DND-41 (cell line): Measurements from ENCODE around the gene JMJD8.
A peak's percentile ranks its signal among the peaks of the same experiment; 100 is the strongest.

Experiments
- ATAC-seq: fragments of 200-7000 bp; cut with Tn5 transposase; 3 replicates; pipeline ENCODE4 v1.9.1; 2021; ENCODE audit warnings: low read depth; ENCODE audit not compliant: insufficient read depth
- DNase-seq: peaks from one replicate; pipeline ENCODE4 v3.0.0-alpha.2; 2020
- H2AFZ ChIP-seq: 2 replicates; pipeline ENCODE4 v1.6.0; 2012; ENCODE audit warnings: low read depth, low read length
- H3K27ac ChIP-seq: 2 replicates; pipeline ENCODE4 v1.5.1; 2012; ENCODE audit warnings: low read length, inconsistent platforms
- H3K27me3 ChIP-seq: fragments of 200-600 bp; sonication (generic); 2 replicates; pipeline ENCODE4 v1.6.0; 2012; ENCODE audit warnings: low read length, mild to moderate bottlenecking, inconsistent platforms; ENCODE audit not compliant: insufficient read depth, poor library complexity
- H3K36me3 ChIP-seq: 2 replicates; pipeline ENCODE4 v1.5.1; 2012; ENCODE audit warnings: low read length, inconsistent platforms; ENCODE audit not compliant: insufficient read depth
- H3K4me1 ChIP-seq: 2 replicates; pipeline ENCODE4 v1.5.1; 2012; ENCODE audit warnings: mild to moderate bottlenecking, low read length; ENCODE audit not compliant: insufficient read depth
- H3K4me2 ChIP-seq: 2 replicates; pipeline ENCODE4 v1.6.0; 2012; ENCODE audit warnings: mild to moderate bottlenecking, moderate library complexity, low read length, inconsistent platforms; ENCODE audit not compliant: insufficient read depth
- H3K4me3 ChIP-seq, 2 experiments: fragments of 200-600 bp in 1 of 2; shearing (Covaris generic) in 1 of 2; 2 replicates each; pipeline ENCODE4 v1.5.1; 2012 to 2016; ENCODE audit warnings: inconsistent platforms in 2 of 2, low read length in 2 of 2, mild to moderate bottlenecking in 2 of 2, low read depth in 1 of 2, moderate library complexity in 1 of 2
- H3K79me2 ChIP-seq: 2 replicates; pipeline ENCODE4 v1.6.0; 2012; ENCODE audit warnings: low read length, inconsistent platforms; ENCODE audit not compliant: insufficient read depth
- H3K9ac ChIP-seq: 2 replicates; pipeline ENCODE4 v1.6.0; 2012; ENCODE audit warnings: low read depth, mild to moderate bottlenecking, inconsistent platforms, low read length, moderate library complexity
- H3K9me3 ChIP-seq: 2 replicates; pipeline ENCODE4 v1.5.1; 2012; ENCODE audit warnings: low read length, moderate library complexity, mild to moderate bottlenecking, inconsistent platforms; ENCODE audit not compliant: insufficient read depth, severe bottlenecking
- H4K20me1 ChIP-seq: 2 replicates; pipeline ENCODE4 v1.6.0; 2012; ENCODE audit warnings: low read length; ENCODE audit not compliant: insufficient read depth
- CTCF ChIP-seq: IDR thresholded peaks from 2 replicates; pipeline ENCODE4 v1.5.1; 2012; ENCODE audit warnings: borderline replicate concordance, low read length, moderate library complexity, mild to moderate bottlenecking; ENCODE audit not compliant: poor library complexity, severe bottlenecking; ENCODE audit errors: extremely low read depth
- EZH2 ChIP-seq: IDR thresholded peaks from 3 replicates; pipeline ENCODE4 v1.6.1; 2012; ENCODE audit warnings: borderline replicate concordance, low read depth, mild to moderate bottlenecking, moderate library complexity, low read length, inconsistent platforms; ENCODE audit not compliant: severe bottlenecking

JMJD8 gene

DNA sequence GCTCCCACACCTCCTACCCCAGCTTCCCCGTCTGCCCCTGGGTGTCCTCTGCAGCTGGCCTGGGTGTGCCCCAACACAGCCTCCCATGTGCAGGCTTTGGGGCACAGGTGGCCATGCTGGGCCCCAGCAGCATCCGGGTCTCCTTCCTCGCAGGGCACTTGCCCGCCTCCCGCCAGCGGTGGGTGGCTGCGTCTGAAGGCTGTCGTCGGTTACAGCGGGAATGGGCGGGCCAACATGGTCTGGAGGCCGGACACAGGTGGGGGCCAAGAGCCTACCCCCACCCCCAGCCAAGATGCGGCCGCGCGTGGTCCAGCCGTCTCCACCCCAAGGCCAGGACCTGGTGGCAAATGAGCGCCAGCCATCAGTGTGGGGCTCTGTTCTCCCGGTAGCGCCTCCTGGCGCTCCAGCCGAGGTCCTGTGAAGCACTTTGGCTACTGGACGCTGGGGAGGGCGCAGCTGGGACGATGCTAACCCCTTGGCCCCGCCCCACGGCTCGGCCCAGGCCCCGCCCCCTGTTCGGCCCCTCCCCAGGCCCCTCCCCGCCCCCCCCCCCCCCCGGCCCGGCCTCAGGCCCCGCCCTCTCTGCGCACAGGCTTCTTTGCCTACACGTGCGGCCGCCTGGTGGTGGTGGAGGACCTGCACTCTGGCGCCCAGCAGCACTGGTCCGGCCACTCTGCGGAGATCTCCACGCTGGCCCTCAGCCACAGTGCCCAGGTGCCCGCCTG is 23.5 kb downstream of the JMJD8 start:
- no peak overlapping the region for H3K27ac ChIP-seq
- H4K20me1 ChIP-seq: peaks cover 23% of the 10 kb centered on the region
- no peaks in the 10 kb centered on the region for H3K9me3 ChIP-seq
- DNase-seq: no peak
- no peak overlapping the region for H3K4me3 ChIP-seq
- H2AFZ ChIP-seq: no peak overlapping the region
- H3K4me1 ChIP-seq: no peaks in the 10 kb centered on the region
- no peaks in the 10 kb centered on the region for H3K27me3 ChIP-seq
- H3K36me3 ChIP-seq: peaks cover 70% of the 10 kb centered on the region
- ATAC-seq: peak; percentile 18; the same call in 2 of the 3 replicates
- H3K79me2 ChIP-seq: no peaks in the 10 kb centered on the region
- H3K4me2 ChIP-seq: no peak overlapping the region
- no peak for TF ChIP-seq CTCF
- no peak for TF ChIP-seq EZH2
- no peak overlapping the region for H3K9ac ChIP-seq

DNA sequence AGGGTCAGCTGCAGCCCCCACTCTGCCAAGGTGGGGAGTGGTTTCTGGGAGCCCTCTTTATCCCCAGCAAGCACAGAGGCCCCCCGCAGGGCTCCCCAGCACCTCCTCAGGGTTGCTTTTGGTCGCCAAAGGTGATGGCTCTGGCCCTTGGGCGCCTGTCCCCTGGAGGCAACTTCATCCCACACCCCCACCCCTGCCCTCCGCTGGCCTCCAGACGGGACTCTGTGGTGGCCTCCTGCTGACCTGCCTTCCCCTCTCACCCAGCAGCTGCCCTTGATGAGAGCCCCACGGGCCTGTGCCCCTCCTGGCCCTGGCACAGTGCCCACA is 24.0 kb downstream of the JMJD8 start:
- Histone ChIP-seq H3K36me3 (peaks cover 75% of the 10 kb centered on the region), H4K20me1 (peaks cover 23% of the 10 kb centered on the region), H2AFZ (no peak overlapping the region), H3K79me2 (no peaks in the 10 kb centered on the region), H3K27ac (no peak overlapping the region), H3K4me2 (no peak overlapping the region), H3K9ac (no peak overlapping the region), H3K4me3 (no peak overlapping the region), H3K27me3 (no peaks in the 10 kb centered on the region), H3K4me1 (no peaks in the 10 kb centered on the region), H3K9me3 (no peaks in the 10 kb centered on the region)
- ATAC-seq (no peak), DNase-seq (no peak)
- TF ChIP-seq CTCF (no peak), EZH2 (no peak)

DNA sequence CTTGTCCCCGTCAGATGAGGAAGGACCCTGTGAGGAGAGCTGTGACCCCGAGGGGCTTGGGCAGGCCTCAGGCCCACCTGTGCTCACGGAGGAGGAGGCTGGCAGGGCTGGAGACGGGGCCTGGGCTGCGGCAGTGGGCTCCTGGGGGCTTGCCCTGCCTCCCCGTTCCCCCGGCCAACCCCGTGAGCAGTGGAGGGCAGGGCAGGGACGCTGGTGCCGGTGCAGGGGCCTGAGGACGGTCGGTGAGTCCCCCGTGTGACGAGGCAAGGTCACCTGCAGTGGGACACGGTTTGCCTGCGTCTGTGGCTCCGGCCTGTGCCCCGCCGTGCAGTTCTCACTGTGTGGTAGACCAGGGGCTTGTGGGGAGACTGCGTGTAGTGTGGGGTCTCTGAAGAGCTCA is 24.5 kb downstream of the JMJD8 start:
- Histone ChIP-seq H3K79me2 (no peaks in the 10 kb centered on the region), H3K4me3 (no peak overlapping the region), H4K20me1 (peaks cover 23% of the 10 kb centered on the region), H3K9me3 (no peaks in the 10 kb centered on the region), H3K27ac (no peak overlapping the region), H3K9ac (no peak overlapping the region), H2AFZ (no peak overlapping the region), H3K36me3 (peaks cover 79% of the 10 kb centered on the region), H3K4me2 (no peak overlapping the region), H3K27me3 (no peaks in the 10 kb centered on the region), H3K4me1 (no peaks in the 10 kb centered on the region)
- TF ChIP-seq EZH2 (no peak), CTCF (no peak)
- DNase-seq: no peak
- no peak for ATAC-seq
